VCaP (cell line): Measurements from ENCODE around the gene TDO2.

Experiments used
- H3K27ac ChIP-seq: fragments of 450-650 bp; 2 replicates; pipeline ENCODE4 v1.5.1; 2017
- TF ChIP-seq, protein P1 (sequence below): fragments of 450-650 bp; conservative IDR thresholded peaks from 2 replicates; pipeline ENCODE4 v1.5.1; 2017; ENCODE audit warnings: mild to moderate bottlenecking, moderate library complexity

TDO2 gene

DNA sequence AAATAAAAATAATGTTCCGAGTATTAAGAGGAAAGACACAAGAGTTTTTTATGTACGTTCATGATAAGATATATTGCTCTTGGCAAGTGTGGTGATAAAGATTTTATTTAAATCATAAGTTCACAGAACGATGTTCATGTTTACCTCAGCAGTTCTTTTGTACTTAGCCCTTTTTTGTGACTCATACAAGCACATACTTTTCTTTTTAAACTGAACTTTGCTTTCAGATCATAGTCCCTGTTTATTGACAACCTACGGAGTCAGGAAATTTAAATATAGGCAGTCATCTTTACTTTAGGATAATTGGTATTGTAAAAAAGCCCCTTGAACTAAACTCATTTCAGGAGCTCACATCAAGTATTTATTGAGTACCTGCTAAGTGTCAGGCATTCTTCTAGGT, 51.4 kb downstream of the TDO2 start:
- no peak overlapping the region for H3K27ac ChIP-seq

DNA sequence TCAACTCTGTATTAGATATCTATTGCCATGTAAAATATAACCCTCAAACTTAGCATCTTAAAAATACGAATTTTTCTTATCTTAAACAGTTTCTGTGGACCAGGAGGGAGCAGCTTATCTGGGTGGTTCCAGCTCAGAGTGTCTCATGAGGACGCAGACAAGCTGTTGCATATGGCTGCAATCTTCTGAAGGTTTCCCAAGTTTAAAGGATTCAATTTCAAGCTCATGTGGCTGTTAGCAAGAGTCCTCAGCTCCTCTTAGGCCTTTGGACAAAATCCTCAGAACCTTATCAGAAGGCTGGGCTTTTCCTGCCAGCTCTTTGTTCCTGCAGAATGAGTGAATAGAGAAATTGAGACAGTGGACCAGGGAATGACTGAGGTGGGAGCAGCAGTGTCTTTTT, 53.0 kb downstream of the TDO2 start:
- H3K27ac ChIP-seq: no peak overlapping the region
- TF ChIP-seq, protein P1, sequence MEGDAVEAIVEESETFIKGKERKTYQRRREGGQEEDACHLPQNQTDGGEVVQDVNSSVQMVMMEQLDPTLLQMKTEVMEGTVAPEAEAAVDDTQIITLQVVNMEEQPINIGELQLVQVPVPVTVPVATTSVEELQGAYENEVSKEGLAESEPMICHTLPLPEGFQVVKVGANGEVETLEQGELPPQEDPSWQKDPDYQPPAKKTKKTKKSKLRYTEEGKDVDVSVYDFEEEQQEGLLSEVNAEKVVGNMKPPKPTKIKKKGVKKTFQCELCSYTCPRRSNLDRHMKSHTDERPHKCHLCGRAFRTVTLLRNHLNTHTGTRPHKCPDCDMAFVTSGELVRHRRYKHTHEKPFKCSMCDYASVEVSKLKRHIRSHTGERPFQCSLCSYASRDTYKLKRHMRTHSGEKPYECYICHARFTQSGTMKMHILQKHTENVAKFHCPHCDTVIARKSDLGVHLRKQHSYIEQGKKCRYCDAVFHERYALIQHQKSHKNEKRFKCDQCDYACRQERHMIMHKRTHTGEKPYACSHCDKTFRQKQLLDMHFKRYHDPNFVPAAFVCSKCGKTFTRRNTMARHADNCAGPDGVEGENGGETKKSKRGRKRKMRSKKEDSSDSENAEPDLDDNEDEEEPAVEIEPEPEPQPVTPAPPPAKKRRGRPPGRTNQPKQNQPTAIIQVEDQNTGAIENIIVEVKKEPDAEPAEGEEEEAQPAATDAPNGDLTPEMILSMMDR: no peak

More for the DNA sequence above, 51.4 kb downstream of the TDO2 start:
- TF ChIP-seq, protein P1: no peak

DNA sequence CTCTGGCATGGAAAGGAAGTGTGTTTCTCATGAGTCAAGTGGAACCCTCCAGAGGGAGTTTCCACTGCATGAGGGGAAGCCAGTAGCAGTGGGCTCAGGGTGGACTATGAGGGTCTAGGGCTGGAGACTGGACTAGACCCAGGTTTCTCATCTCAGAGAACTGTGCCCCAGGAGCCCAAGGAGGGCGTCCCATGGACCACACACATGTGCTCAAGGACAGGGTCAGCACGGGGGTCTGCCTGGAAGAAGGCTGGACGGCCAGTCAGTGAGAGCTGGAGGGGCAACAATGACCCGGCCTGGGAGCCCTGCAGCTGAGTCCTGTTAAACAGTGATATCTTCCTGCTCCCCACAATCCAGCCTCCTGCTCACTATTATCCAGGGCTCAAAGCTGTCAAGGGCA, 55.9 kb downstream of the TDO2 start:
- no peak overlapping the region for H3K27ac ChIP-seq
- TF ChIP-seq, protein P1: no peak

DNA sequence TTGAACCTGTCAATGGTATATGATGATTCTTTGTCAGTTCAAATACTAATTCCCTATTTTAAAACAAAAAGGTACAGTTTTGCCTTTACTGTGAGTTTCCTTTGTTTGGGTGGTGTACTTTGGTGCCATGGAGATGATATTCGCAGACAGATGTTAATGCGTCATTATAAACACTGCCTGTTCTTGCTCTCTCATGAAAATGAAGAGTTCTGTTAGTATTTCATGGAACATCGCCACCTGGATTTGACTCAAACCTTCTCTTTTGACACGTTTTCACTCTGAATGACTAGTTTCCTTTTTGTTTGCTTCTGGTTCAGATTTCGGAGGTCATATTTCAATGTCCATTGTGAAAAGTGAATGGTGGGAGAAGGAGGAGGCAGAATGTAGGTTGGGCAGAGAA, 57.0 kb downstream of the TDO2 start:
- TF ChIP-seq, protein P1: no peak

DNA sequence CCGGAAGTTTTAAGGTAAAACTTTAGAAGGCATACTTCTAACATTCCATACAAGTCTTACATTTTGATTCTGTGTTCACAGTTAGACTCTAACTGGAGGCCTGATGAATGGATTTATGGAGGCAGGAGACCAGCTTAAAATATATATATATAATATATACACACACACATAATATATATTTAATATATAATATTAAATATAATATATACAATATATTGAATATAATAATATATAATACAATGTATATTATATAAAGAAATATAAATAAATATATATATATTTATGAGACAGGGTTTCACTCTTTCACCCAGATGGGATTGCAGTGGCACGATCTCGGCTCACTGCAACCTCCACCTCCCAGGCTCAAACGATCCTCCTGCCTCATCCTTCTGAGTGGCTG, 58.1 kb downstream of the TDO2 start:
- no peak overlapping the region for H3K27ac ChIP-seq
- TF ChIP-seq, protein P1: no peak

More for the DNA sequence above, 57.0 kb downstream of the TDO2 start:
- no peak overlapping the region for H3K27ac ChIP-seq

DNA sequence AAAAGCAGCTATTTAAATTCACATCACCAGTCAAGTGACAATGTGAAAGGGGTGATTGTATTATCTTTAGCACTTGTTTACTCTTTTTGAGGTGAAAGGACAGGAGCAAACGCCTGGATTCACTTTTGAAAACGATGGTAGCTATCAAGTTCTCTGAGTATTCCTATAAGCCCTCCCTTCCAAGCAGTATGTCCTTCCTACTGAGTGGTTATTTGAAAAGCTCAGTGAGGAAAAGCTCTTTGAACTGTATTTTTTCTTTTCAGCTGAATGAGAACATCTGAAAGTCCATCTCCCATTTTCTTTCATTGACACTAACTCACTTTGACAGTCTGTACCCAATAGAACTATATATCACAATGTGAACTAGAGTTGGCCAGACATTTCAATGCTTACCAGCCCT, 59.3 kb downstream of the TDO2 start:
- H3K27ac ChIP-seq: no peak overlapping the region

DNA sequence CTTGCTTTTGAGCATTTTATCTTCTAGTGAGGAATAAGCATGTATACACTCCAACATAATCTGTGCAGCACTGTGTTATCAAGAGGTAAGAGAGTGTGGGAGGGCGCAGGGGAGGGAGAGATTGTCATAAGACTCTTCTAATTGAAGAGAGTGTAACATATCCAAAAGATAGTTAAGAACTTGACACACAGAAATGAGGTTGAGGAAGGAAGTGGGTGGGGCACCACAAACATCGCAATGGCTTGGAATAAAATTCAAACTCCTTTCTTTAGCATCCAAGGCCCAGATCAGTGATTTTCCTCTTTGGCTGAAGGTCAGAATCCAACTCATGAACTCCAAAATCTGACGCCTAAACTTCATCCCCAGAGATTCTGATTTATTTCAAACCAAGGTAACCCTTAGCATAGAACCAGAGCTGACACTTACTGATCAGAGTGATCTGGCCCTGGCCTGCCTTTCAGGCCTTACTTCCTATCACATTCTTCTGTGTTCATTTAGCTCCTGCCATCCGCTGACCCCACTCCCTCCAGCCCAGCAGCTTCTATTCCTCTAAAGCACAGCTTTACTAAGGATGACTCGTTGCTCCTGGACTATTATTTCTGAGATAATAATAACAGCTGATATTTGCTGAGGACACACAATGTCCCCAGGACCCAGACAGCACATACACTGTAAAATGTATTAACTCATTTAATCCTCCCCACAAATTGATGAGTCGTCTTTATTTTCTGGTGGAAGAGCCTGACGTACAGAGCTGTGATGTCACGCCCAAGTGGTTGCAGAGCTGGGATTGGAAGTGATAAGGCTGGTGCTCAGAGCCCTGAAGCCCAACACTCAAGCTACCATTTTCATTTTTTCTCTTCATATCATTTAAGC, 60.8 kb downstream of the TDO2 start:
- H3K27ac ChIP-seq: no peak overlapping the region
- TF ChIP-seq, protein P1: no peak

More for the DNA sequence above, 59.3 kb downstream of the TDO2 start:
- TF ChIP-seq, protein P1: no peak
